RCC 7860 (cell line): ENCODE results near the gene SPACA4.

ENCODE experiments used
- DNase-seq: peaks from one replicate; pipeline ENCODE4 v3.0.0-alpha.2; 2015; ENCODE audit warnings: low spot score
- FAIRE-seq: peaks from 2 replicates; lab custom pipeline; 2012; peaks lifted over from hg19 to GRCh38; lab: Jason Lieb, UNC

Gene SPACA4

DNA sequence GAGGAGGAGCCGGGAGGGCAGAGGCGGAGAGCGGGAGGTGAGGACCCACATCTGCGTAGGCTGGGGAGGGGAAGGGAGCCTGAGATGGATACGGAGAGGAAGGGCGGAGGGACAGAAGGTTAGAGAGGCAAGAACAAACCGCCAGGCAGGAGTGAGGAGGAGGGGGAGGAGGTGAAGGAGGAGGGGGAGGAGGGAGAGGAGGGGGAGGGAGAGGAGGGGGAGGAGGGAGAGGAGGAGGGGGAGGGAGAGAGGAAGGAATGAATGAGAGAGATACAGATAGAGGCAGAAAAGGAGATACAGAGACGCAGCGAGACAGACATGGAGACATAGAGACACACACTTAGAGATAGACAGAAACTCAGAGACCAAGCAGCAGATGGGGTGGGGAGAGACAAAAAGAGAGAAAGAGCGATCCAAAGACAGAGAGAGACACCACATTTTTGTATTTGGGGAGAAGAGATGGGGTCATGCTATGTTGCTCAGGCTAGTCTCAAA is 40.2 kb downstream of the SPACA4 start:
- DNase-seq: no peak
- no peak for FAIRE-seq

DNA sequence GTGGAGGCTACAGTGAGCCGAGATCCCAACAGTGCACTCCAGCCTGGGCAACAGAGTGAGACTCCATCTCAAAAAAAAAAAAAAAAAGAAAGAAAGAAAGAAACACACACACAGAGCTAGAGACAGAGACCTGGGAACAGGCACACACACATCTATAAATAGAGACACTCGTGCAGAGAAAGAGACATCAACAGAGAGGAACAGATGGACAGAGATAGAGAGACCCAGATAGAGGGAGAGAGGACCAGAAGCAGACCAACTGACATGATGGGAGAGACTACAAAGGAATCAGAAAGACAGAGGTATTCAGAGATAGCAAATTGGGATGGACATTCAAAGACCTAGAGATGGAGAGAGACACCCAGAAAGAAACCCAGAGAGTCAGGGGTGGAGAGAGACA is 41.6 kb downstream of the SPACA4 start:
- DNase-seq (no peak), FAIRE-seq (no peak)

DNA sequence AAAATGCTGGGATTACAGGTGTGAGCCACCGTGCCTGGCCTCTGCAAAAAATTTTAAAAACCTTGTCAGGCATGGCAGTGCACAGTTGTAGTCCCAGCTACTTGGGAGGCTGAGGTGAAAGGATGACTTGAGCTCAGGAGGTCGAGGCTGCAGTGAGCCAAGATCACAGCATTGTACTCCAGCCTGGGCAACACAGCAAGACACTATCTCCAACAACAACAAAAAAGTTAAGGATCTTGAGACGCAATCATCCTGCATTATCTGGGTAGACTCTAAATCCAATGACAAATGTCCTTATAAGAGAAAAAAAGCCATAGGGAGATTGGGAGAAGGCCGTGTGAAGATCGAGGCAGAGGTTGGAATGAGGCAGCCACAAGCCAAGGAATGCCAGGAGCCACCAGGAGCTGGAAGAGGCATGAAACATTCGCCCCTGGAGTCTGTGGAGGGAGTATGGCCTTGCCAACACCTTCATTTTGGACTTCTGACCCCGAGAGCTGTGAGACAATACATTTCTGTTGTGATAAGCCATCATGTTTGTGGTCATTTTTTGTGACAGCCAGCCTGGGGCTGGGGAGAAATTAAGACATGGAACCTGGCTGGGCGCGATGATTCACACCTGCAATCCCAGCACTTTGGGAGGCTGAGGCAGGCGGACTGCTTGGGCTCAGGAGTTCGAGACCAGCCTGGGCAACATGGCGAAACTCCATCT is 44.6 kb downstream of the SPACA4 start:
- no peak for DNase-seq
- FAIRE-seq: no peak

DNA sequence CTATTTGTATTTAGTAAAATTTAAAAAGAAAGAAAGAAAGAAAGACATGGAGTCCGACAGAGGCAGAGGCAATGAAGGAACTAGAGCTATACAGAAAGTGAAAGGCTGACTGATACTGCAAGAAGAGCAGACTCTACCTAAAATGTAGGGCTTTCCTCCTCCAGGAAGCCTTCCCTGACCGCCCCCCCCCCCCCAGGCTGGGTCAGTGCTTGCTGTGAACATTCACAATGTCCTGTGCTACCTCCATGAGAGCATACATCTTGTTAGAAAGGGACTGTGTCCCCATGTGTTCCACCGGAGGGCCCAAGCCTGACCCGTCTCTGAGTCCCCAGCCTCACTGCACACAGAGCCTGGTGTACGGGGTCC is 45.1 kb downstream of the SPACA4 start:
- no peak for FAIRE-seq
- no peak for DNase-seq

DNA sequence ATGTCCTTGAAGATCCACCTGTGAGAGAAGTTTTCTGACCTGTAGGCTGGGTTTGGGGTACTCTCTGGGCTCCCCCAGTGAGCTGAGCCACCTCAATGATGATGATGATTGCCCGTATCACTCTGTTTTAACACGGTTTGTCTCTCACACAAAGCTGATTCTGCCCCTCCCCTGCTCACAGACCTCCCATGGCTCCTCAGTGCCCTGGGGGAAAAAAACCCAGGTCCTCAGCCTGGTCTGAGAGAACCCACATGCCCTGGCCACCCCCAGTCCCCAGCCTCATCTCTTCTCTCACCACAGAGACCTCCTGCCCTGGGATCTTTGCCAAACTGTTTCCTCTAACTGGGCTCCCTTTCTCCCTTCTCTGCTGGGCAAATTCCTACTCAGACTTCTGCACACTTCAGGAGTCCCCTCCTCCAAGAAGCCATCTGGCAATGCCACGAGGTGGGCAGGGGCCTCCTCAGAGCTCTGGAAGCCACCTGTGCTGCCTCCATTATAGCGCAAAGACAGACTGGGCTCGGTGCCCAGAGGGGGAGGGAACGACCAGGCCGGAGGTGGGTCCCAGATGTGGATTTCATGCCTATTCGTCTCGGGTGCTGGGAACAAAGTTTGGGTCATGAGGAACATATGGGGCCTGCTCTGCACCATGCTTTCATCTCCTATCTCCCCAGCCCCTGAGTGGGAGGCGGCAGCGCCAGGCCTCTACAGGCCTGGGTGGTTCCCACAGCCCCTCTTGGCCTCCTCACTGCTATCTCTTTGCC is 47.9 kb downstream of the SPACA4 start:
- DNase-seq (no peak), FAIRE-seq (no peak)

DNA sequence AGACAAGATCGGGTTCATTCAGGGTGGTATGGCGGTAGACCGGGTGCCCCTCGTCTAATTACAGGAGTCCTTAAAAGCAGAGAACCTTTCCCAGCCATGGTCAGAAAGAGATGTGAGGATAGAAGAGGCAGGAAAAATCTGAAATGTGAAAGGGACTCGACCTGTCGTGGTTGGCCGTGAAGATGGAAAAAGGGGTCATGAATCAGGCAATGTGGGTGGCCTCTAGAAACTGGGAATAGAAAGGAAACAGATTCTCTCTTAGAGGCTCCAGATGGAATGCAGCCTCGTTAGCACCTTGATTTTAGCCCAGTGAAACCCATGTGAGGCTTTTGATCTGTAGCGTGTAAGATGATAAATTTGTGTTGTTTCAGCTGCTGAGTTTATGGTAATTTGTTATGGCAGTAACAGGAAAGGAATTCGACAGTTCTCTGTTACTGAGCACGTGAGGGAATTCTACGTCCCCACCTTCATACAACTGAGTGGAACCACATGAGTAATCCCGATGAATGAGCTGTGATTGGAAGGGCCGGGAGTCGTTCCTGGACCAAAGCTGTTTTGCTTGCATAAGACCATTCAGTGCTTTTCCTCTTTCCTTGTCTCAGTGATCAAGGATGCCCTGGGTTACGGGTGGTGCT is 50.4 kb downstream of the SPACA4 start:
- FAIRE-seq (no peak), DNase-seq (no peak)
